ENCODE results near the gene COPS6.
A peak's percentile ranks its signal among the peaks of the same experiment; 100 is the strongest.

COPS6 gene

GRCh38 chr7:100088621-100089457 lies at the start of gene COPS6:
Gene COPS6 (plus strand): TSS chr7:100088969. CDS start chr7:100088991, 22 bp downstream.
- Histone ChIP-seq H3K9me3 (ENCODE audit: low read length) (no peaks in the 10 kb centered on the region), H3K27ac (ENCODE audit: low read depth, low read length, poor library complexity, severe bottlenecking) (peak within 1 kb of the TSS; percentile 65), H4K20me1 (ENCODE audit: insufficient read depth, low read length) (no peaks in the 10 kb centered on the region), H3K27me3 (ENCODE audit: insufficient read depth, low read length) (no peaks in the 10 kb centered on the region), H3K36me3 (ENCODE audit: insufficient read depth, low read length) (peaks cover 37% of the 10 kb centered on the region), H3K9ac (ENCODE audit: low read length) (peak within 1 kb of the TSS; percentile 88), H3K4me3 (ENCODE audit: low read depth, low read length, poor library complexity, severe bottlenecking) (peak within 1 kb of the TSS; percentile 76), H2AFZ (ENCODE audit: low read length) (peak within 1 kb of the TSS; percentile 36; the same call in 1 of the 2 replicates), H3K79me2 (ENCODE audit: insufficient read depth, low read length) (no peaks in the 10 kb centered on the region), H3K4me2 (ENCODE audit: low read length) (peak within 1 kb of the TSS; percentile 92), H3K4me1 (ENCODE audit: insufficient read depth, low read length, severe bottlenecking) (peaks cover 22% of the 10 kb centered on the region), H3F3A (ENCODE audit: insufficient read depth, low read length) (peaks cover 22% of the 10 kb centered on the region), H3K9me2 (ENCODE audit: low read depth, low read length) (no peaks in the 10 kb centered on the region)
- TF ChIP-seq CTCF (IDR thresholded peaks at IDR 0.05; ENCODE audit: low read length) = no peak
- TF ChIP-seq EZH2 (IDR thresholded peaks at IDR 0.05; ENCODE audit: borderline replicate concordance, low read length) = no peak

GRCh38 chr7:100040575-100040974 lies 48.2 kb upstream of the COPS6 start:
- no peak for TF ChIP-seq EZH2 (IDR thresholded peaks at IDR 0.05; ENCODE audit: borderline replicate concordance, low read length)
- TF ChIP-seq CTCF (IDR thresholded peaks at IDR 0.05; ENCODE audit: low read length) = no peak
- H3K27ac ChIP-seq (ENCODE audit: low read depth, low read length, poor library complexity, severe bottlenecking) = no peak overlapping the region
- peaks cover 5% of the 10 kb centered on the region; the same call in 1 of the 2 replicates for H3K9me3 ChIP-seq (ENCODE audit: low read length)
- no peaks in the 10 kb centered on the region for H3K9me2 ChIP-seq (ENCODE audit: low read depth, low read length)
- H3K36me3 ChIP-seq (ENCODE audit: insufficient read depth, low read length) = peaks cover 24% of the 10 kb centered on the region
- 0 out of 2 replicates have a peak, but pooled peaks cover 6% of the 10 kb centered on the region for H3F3A ChIP-seq (ENCODE audit: insufficient read depth, low read length)
- H3K4me3 ChIP-seq (ENCODE audit: low read depth, low read length, poor library complexity, severe bottlenecking) = no peak overlapping the region
- peaks cover 7% of the 10 kb centered on the region for H3K4me1 ChIP-seq (ENCODE audit: insufficient read depth, low read length, severe bottlenecking)
- H4K20me1 ChIP-seq (ENCODE audit: insufficient read depth, low read length) = no peaks in the 10 kb centered on the region
- H3K9ac ChIP-seq (ENCODE audit: low read length) = no peak overlapping the region
- no peak overlapping the region for H2AFZ ChIP-seq (ENCODE audit: low read length)
- H3K79me2 ChIP-seq (ENCODE audit: insufficient read depth, low read length) = no peaks in the 10 kb centered on the region
- H3K27me3 ChIP-seq (ENCODE audit: insufficient read depth, low read length) = no peaks in the 10 kb centered on the region
- no peak overlapping the region for H3K4me2 ChIP-seq (ENCODE audit: low read length)

GRCh38 chr7:100044718-100045117 lies 44.1 kb upstream of the COPS6 start:
- Histone ChIP-seq H3K36me3 (ENCODE audit: insufficient read depth, low read length) (no peaks in the 10 kb centered on the region), H3K4me3 (ENCODE audit: low read depth, low read length, poor library complexity, severe bottlenecking) (peak overlapping the region; percentile 24), H3K27me3 (ENCODE audit: insufficient read depth, low read length) (no peaks in the 10 kb centered on the region), H4K20me1 (ENCODE audit: insufficient read depth, low read length) (no peaks in the 10 kb centered on the region), H3K4me1 (ENCODE audit: insufficient read depth, low read length, severe bottlenecking) (peaks cover 17% of the 10 kb centered on the region), H3K4me2 (ENCODE audit: low read length) (peak overlapping the region; percentile 22), H3K9me3 (ENCODE audit: low read length) (peaks cover 5% of the 10 kb centered on the region; the same call in 1 of the 2 replicates), H3K27ac (ENCODE audit: low read depth, low read length, poor library complexity, severe bottlenecking) (no peak overlapping the region), H2AFZ (ENCODE audit: low read length) (no peak overlapping the region), H3K9ac (ENCODE audit: low read length) (no peak overlapping the region), H3F3A (ENCODE audit: insufficient read depth, low read length) (0 out of 2 replicates have a peak, but pooled peaks cover 1% of the 10 kb centered on the region), H3K79me2 (ENCODE audit: insufficient read depth, low read length) (no peaks in the 10 kb centered on the region), H3K9me2 (ENCODE audit: low read depth, low read length) (no peaks in the 10 kb centered on the region)
- peak; percentile 50 for TF ChIP-seq CTCF (IDR thresholded peaks at IDR 0.05; ENCODE audit: low read length)
- TF ChIP-seq EZH2 (IDR thresholded peaks at IDR 0.05; ENCODE audit: borderline replicate concordance, low read length) = no peak

All from OCI-LY1 (cell line).